Endothelial cell (in vitro differentiated cells): ENCODE results near the gene AASS. TPM values are rescaled to one million over a fixed set of nuclear protein-coding genes. Genes with fewer than 3 reads are reported as not detected.

Experiments
- DNase-seq: peaks from one replicate; pipeline ENCODE4 v3.0.0; 2021; ENCODE audit warnings: low spot score
- H3K27ac Mint-ChIP-seq: one replicate; pipeline ENCODE4 v1.8.0; 2021; ENCODE audit warnings: mixed read lengths, inconsistent platforms; ENCODE audit not compliant: unreplicated experiment
- H3K27me3 Mint-ChIP-seq: one replicate; pipeline ENCODE4 v1.8.0; 2021; ENCODE audit warnings: mild to moderate bottlenecking, moderate library complexity, mixed read lengths, inconsistent platforms; ENCODE audit not compliant: unreplicated experiment
- H3K36me3 Mint-ChIP-seq: one replicate; pipeline ENCODE4 v1.8.0; 2021; ENCODE audit warnings: mild to moderate bottlenecking, low read depth, mixed read lengths, inconsistent platforms; ENCODE audit not compliant: unreplicated experiment
- H3K4me1 Mint-ChIP-seq: one replicate; pipeline ENCODE4 v1.8.0; 2021; ENCODE audit warnings: mild to moderate bottlenecking, mixed read lengths, inconsistent platforms; ENCODE audit not compliant: unreplicated experiment
- H3K4me3 Mint-ChIP-seq: one replicate; pipeline ENCODE4 v1.8.0; 2021; ENCODE audit warnings: mild to moderate bottlenecking, mixed read lengths, inconsistent platforms; ENCODE audit not compliant: unreplicated experiment
- H3K9me3 Mint-ChIP-seq: one replicate; pipeline ENCODE4 v1.8.0; 2021; ENCODE audit warnings: mixed read lengths, inconsistent platforms; ENCODE audit not compliant: unreplicated experiment
- CTCF ChIP-seq: fragments of 200-600 bp; sonication (generic); IDR thresholded peaks from one replicate; pipeline ENCODE4 v1.5.0; 2021; ENCODE audit warnings: antibody characterized with exemption; ENCODE audit not compliant: unreplicated experiment
- total RNA-seq: library from RNA; stranded (reverse); fragmentation: NEBNext Ultra II Directional; extraction: Animal tissue kit (Norgen Biotek cat#: 25700); gene quantifications from one replicate; pipeline ENCODE4 v1.2.1, GENCODE V29; 2021; ENCODE audit not compliant: unreplicated experiment

The AASS gene
- total RNA-seq, 1 donor from 2014 or later: 41.9 TPM

- peaks cover 2% of the 10 kb centered on the region for H3K4me1 Mint-ChIP-seq
Observed at GRCh38 chr7:122073635-122074034, 70.4 kb downstream of the AASS start.

GRCh38 chr7:122072924-122073599 is 71.0 kb downstream of the AASS start:
- no peaks in the 10 kb centered on the region for H3K9me3 Mint-ChIP-seq
- no peak for TF ChIP-seq CTCF
- no peak for DNase-seq
- peaks cover 25% of the 10 kb centered on the region for H3K36me3 Mint-ChIP-seq
- no peak overlapping the region for H3K4me3 Mint-ChIP-seq
- no peaks in the 10 kb centered on the region for H3K27me3 Mint-ChIP-seq
- no peak overlapping the region for H3K27ac Mint-ChIP-seq
- peaks cover 2% of the 10 kb centered on the region for H3K4me1 Mint-ChIP-seq

More at GRCh38 chr7:122073635-122074034, 70.4 kb downstream of the AASS start:
- no peak for TF ChIP-seq CTCF
- H3K9me3 Mint-ChIP-seq: no peaks in the 10 kb centered on the region
- DNase-seq: no peak
- H3K27ac Mint-ChIP-seq: no peak overlapping the region
- H3K36me3 Mint-ChIP-seq: peaks cover 27% of the 10 kb centered on the region
- no peaks in the 10 kb centered on the region for H3K27me3 Mint-ChIP-seq
- no peak overlapping the region for H3K4me3 Mint-ChIP-seq

GRCh38 chr7:122072272-122072671 is 71.8 kb downstream of the AASS start:
- Mint-ChIP-seq H3K4me1 (no peaks in the 10 kb centered on the region), H3K36me3 (peaks cover 17% of the 10 kb centered on the region), H3K9me3 (no peaks in the 10 kb centered on the region), H3K27me3 (no peaks in the 10 kb centered on the region), H3K27ac (no peak overlapping the region), H3K4me3 (no peak overlapping the region)
- no peak for DNase-seq
- no peak for TF ChIP-seq CTCF

GRCh38 chr7:122070834-122071233 is 73.2 kb downstream of the AASS start:
- no peaks in the 10 kb centered on the region for H3K9me3 Mint-ChIP-seq
- no peak overlapping the region for H3K27ac Mint-ChIP-seq
- no peak for DNase-seq
- no peak overlapping the region for H3K4me3 Mint-ChIP-seq
- no peaks in the 10 kb centered on the region for H3K27me3 Mint-ChIP-seq
- no peak for TF ChIP-seq CTCF
- H3K36me3 Mint-ChIP-seq: peaks cover 8% of the 10 kb centered on the region
- no peaks in the 10 kb centered on the region for H3K4me1 Mint-ChIP-seq

- peaks cover 5% of the 10 kb centered on the region for H3K36me3 Mint-ChIP-seq
- no peaks in the 10 kb centered on the region for H3K4me1 Mint-ChIP-seq
- no peak overlapping the region for H3K4me3 Mint-ChIP-seq
- no peaks in the 10 kb centered on the region for H3K27me3 Mint-ChIP-seq
- no peak for TF ChIP-seq CTCF
- DNase-seq: no peak
- no peak overlapping the region for H3K27ac Mint-ChIP-seq
- no peaks in the 10 kb centered on the region for H3K9me3 Mint-ChIP-seq
Observed at GRCh38 chr7:122070062-122070461, 74.0 kb downstream of the AASS start.
